Stimulated activated CD4-positive, alpha-beta T cell treated with anti-CD3 and anti-CD28 coated beads, Interleukin-1b, Interleukin-23, amount 100 ng/mL, for 4 hours (primary cell): ENCODE results near the gene EXOC4.
"Not testable (repeated sequence)": the region's sequence is repeated elsewhere in the genome, so short reads cannot be mapped to it uniquely, and the experiment has no call there.

Experiments
- DNase-seq, 2 donors: peaks; one replicate each; pipeline ENCODE4 v3.0.0-alpha.2; 2020; ENCODE audit warnings: low read depth in 2 of 2

Gene EXOC4

GRCh38 chr7:133750287-133750686 is 497.4 kb downstream of the EXOC4 start:
- no peak for DNase-seq

DNA sequence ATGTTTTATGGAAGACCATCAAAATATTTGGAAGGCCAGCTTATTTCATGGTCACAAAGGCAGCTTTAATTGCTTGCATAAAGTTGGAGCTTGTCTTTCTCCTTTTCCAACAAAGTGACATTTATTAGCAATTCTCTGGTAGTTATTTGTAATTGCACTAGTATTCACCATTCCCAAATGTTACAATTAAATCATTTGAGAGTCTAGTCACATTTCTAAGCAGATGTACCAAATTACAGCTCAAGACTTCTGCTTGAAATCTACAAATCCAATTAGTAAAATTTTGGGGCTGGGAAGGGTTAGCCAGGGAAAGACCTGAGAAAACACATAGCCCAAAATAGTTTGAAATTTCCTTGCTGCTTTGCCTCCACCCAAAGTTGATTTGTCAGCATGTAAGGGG is 498.2 kb downstream of the EXOC4 start:
- no peak for DNase-seq

DNA sequence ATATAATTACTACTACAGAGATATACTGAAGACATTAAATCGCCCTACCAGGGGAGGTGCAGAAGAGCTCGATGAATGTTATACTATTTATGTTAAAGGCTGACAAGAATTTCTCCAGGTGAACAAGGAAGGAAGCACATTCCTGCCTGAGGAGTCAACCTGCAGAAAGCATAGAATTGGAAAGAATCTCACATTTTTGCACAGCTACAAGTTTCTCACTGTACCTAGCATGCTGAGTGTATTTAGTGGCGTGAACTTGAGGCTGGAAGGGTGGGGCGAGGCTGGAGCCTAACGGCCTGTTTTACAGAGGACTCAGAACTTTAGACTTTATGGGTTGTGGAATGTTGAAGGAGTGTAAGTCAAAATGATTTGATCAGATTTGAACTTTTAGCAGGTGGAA is 500.6 kb downstream of the EXOC4 start:
- no peak for DNase-seq

GRCh38 chr7:133754708-133755107 is 501.8 kb downstream of the EXOC4 start:
- no peak for DNase-seq

GRCh38 chr7:133755901-133756300 is 503.0 kb downstream of the EXOC4 start:
- DNase-seq = no peak

GRCh38 chr7:133761443-133761842 is 508.6 kb downstream of the EXOC4 start:
- DNase-seq = no peak

DNA sequence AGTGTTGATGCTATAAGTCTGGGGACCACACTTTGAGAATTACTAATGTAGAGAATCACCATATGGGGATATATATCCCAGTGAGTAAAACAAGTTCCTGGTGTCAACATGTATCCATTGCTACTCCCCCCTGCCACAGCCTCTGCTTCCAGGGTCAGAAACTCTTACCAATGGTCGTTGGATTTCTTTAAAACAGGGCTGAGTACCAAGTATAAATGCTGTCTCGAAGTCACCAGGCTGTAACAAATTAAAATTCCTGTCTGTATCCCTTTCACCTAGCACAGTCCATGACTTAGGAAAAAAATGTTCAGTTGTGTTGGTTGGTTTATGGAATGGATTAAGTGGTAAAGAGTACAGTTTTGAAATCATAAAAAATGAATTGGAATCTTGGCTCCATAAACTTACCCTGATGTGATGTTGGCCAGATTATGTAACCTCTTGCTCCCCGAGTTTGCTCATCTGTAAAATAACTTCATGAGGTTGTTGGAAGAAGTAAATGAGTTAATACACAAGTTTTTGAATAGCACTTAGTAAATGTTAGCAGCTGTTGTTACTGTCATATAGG is 510.3 kb downstream of the EXOC4 start:
- no peak for DNase-seq

- DNase-seq = no peak
Measured at GRCh38 chr7:133769668-133770067, 516.8 kb downstream of the EXOC4 start.

DNA sequence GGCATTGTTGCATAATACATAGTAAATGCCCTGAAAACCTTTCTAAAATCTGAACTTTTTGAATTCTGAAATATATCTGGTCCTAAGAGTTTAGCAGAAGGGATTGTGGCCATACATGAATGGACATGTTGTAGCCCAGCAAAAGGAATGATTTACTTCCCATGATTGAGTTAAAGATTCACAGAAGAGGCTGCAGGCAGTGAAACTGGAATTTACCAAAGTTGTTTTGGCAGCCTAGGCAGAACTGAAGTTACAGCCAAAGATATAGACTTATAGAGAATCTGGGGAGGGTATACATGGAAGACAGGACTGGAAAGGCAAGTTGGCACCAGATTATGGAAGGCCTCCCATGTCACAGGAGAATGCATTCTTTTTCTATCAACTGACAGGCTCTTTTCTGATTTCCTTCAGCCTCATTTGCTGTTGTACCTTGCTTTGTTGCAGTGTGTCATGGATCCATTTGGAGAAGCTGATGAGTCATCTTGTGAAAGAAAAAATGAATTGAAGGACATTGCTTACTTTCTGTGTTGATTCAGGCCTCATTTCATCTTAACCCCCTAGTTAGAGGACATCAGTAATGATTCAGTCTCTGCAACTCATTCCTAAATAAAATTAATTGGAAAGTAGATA is 518.1 kb downstream of the EXOC4 start:
- DNase-seq = no peak

- no peak for DNase-seq
Measured at GRCh38 chr7:133771788-133772419, 519.0 kb downstream of the EXOC4 start.

DNA sequence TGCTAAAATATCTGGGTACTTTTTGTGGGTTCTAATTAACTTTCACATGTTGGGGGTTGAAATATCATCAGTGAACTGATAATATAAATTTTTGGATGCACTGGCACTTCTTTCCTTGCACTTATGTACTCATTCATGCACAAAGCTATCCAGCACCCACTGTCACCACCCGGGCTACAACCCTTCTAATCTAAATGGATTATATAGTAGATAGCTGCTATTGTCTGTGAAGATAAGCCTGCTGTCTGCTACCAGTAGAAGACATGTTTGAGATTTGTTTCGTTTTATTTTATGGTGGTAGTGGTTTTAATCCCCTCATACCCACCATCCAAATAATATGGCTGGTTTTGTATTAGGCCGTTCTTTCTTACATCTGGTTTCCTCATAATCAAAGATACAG is 520.7 kb downstream of the EXOC4 start:
- DNase-seq = no peak

DNA sequence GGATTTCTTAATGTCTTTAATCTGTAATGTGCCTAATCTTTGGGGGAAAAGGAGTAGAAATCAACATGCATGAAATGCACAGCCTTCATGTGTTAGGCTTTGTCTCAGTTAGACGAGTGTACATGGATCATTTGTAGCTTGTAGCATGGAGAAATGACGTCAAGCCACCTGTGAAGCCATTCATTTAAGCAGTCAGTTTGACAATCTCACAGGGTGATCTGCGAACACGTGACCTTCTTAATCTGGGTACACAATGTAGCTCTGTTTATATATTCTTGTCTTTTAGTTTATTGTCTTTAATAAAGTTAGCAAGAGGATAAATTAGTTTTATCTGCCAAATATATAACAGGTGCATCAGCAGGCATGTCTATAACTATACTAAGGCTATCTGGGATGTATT is 522.3 kb downstream of the EXOC4 start:
- DNase-seq = no peak

DNA sequence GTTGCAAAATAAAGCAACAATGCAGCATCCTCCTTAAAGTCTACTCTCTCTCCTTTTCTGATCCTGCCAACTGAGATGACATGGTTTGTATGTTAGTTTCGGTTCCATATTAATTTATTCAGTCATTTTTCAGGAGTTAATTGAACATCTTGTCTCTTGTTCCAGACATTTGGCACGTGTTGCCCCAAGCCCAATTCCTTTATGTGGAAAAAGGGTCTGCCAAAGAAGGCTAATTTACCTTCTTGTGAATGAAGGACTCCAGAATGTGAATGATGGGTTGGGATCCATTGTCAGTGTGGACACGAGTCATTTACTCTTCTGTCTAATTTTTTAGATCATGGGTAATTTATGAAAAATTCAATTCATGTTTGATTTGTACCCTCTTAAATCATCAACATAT is 523.4 kb downstream of the EXOC4 start:
- no peak for DNase-seq

GRCh38 chr7:133777701-133778100 is 524.8 kb downstream of the EXOC4 start:
- no peak for DNase-seq

DNA sequence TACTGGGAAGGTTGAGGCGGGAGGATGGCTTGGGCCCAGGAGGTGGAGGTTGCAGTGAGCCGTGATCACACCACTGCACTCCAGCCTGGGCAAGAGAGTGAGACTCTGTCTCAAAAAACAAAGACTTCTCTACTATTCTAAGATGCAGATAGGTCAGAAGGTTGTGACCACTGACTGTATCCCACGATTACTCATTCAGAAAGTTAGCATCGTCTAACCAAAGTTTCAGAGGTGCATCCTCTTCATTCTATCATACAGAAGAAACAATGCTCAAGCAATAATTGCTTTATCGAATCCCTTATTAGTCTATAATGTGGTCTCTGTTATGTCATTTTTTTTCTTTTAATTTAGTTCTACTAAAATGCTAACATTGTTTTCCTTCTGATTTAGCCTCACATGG is 525.6 kb downstream of the EXOC4 start:
- no peak for DNase-seq

GRCh38 chr7:133779538-133779937 is 526.7 kb downstream of the EXOC4 start:
- DNase-seq = not testable (repeated sequence)

DNA sequence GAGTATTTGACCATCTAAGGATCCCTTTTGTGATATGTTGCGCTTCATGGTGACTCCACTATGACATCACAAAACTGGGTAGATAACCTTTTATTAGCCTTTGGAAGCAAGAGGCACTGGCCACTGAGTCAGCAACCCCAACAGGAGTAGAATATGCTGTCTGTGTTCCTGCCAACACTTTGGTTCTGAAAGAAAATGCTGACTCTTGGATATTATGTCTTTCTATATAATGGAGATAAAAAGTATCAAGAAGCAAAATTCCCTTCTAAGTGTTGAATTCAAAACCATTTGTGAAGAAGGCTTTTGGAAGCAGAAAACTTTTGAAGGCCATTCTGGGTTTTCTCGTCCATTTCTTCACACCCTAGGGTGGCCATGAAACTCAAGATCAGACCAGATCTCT is 528.0 kb downstream of the EXOC4 start:
- no peak for DNase-seq

GRCh38 chr7:133781486-133782090 is 528.7 kb downstream of the EXOC4 start:
- no peak for DNase-seq

DNA sequence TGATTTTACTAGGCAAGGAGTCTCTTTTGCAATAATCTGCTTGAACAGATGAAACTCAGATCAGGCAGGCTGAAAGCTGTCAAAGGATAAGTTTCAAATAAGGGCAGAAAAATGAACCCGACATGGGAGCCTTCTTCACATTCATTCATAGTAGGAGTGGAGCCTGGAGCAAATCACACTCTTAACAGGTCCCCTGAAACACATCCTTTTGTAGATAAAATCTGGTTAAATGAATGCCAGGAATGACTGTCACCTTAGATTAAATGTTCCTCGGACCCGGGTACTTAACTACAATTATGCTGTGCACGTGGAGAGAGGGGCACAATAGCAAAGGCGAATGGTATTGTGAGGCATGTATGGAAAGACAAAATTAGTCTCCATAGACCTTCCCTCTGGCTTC is 529.6 kb downstream of the EXOC4 start:
- no peak for DNase-seq

- no peak for DNase-seq
Measured at GRCh38 chr7:133783276-133783675, 530.4 kb downstream of the EXOC4 start.

GRCh38 chr7:133784486-133785001 is 531.7 kb downstream of the EXOC4 start:
- no peak for DNase-seq

DNA sequence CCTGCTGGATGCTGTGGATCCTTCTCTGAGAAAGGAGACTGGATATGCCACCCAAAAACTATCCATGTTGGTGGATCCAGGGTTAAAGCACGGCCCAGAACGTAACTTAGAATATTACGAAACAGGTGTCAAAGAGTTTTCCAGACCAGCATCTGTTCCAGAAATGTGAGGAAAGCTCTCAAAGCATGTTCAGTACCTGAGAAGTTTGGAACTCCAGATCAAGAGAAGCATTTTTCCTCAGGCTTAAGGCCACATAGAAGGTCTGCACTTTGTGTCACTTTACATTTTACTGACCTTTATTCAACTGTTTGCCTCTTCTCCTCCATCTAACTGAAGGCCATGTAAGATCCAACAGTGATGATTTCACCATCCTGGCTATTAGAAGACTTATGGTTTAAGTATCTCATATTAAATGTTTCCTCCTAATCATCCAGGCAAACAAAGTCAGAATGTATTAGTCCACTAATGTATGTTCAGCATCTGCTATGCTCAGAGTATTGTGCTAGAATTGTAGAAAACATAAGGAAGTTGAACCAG is 533.6 kb downstream of the EXOC4 start:
- DNase-seq = no peak

DNA sequence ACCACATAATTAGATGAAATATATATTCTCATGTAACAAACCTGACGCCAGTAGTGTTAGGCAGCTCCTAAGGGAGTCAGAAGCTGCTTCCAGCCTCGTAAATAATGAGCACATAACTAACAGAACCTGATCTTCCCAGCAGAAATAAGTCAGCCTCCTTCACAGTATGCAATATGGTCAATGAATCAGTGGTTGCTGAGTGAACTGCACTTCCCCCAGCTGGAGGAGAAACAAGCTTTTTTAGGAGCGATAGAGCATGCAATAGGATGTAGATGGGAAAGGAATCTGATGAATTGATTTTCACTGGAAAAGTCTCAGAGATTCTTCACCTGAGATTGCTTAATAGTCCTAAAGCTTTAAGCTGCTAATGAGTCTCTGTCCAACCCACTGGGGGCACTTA is 537.1 kb downstream of the EXOC4 start:
- DNase-seq = no peak
